ENCODE measurements around the gene ZBTB17. TPM values are rescaled to one million over a fixed set of nuclear protein-coding genes. Genes with fewer than 3 reads are reported as not detected.

ZBTB17 gene
- total and polyA plus RNA-seq, 7 donors, result 17.4 to 38.7 (median 24.3) TPM

DNA sequence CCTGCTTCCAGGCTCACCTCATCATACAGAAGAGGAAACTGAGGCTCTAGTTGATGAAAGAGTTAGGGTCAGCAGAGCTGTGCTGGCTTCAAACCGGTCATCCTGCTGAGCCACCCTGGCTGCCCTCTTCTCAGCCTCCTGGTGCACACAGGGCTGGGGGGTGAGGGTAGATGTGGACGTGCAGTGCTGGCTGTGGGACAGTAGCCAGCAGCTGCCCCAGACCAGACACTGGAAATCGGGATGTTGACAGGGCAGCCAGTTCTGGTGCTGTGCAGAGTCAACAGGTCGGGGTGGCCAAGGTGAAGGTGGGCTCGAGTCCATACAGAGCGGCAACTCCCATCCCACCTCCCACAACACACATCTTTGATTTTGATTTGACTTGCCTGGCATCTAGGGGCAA, 44.4 kb upstream of the ZBTB17 start:
- peak overlapping the region; percentile 92 to 94 (median 94) for H3K27ac ChIP-seq
- no peak for TF ChIP-seq POLR2A (IDR thresholded peaks at IDR 0.05)
- no peak for TF ChIP-seq POLR2AphosphoS5 (IDR thresholded peaks at IDR 0.05)
- TF ChIP-seq EP300 (IDR thresholded peaks at IDR 0.05), result no peak
- TF ChIP-seq, protein P1, sequence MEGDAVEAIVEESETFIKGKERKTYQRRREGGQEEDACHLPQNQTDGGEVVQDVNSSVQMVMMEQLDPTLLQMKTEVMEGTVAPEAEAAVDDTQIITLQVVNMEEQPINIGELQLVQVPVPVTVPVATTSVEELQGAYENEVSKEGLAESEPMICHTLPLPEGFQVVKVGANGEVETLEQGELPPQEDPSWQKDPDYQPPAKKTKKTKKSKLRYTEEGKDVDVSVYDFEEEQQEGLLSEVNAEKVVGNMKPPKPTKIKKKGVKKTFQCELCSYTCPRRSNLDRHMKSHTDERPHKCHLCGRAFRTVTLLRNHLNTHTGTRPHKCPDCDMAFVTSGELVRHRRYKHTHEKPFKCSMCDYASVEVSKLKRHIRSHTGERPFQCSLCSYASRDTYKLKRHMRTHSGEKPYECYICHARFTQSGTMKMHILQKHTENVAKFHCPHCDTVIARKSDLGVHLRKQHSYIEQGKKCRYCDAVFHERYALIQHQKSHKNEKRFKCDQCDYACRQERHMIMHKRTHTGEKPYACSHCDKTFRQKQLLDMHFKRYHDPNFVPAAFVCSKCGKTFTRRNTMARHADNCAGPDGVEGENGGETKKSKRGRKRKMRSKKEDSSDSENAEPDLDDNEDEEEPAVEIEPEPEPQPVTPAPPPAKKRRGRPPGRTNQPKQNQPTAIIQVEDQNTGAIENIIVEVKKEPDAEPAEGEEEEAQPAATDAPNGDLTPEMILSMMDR (IDR thresholded peaks at IDR 0.05), result no peak
- intact Hi-C loops (cut with DNase I), result no loop called here
- WGBS, 2 donors, result 75 to 83% methylated on average over 6 of the region's 6 CpGs
- no peak for DNase-seq
- peaks cover 3 to 64% (median 49%) of the 10 kb centered on the region in 4 donors for H3K4me1 ChIP-seq
- H3K27me3 ChIP-seq, result no peaks in the 10 kb centered on the region
- H3K4me3 ChIP-seq, result no peak overlapping the region
- H3K9me3 ChIP-seq, result no peaks in the 10 kb centered on the region
- no peaks in the 10 kb centered on the region for H3K36me3 ChIP-seq

DNA sequence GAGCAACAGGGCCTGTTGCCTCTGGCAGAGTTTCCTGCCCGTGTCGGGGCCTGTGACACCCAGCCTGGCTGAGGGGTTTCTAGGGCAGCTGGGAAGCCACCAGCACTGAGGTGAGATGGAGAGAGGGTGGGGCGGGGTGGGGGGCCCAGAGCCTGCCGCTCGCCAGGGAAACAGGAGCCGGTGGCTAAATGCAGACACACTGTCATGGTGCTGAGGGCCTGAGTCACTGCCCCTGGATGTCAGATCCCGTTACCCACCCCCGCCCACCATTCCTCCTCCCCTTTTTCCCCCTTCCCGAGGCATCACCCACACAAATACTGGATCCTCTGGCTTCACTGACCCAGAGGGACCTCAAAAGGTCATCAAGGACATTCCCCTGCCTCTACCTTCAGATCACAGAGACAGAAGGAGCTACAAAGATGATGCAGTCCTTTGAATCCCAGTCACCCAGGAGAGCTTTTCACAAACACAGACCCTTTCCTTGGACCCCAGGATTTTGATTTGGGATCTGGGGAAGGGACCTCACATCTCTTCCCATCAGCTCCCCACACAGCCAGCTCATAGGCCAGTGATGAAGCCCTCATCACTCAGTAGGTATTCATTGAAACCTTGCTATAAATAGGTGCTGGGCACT, 43.9 kb upstream of the ZBTB17 start:
- Histone ChIP-seq H3K36me3 (no peaks in the 10 kb centered on the region), H3K27me3 (no peaks in the 10 kb centered on the region), H3K9me3 (no peaks in the 10 kb centered on the region), H3K27ac (peak overlapping the region; percentile 92 to 94 (median 94)), H3K4me1 (peaks cover 3 to 70% (median 55%) of the 10 kb centered on the region in 4 donors), H3K4me3 (no peak overlapping the region)
- no peak for TF ChIP-seq POLR2A (IDR thresholded peaks at IDR 0.05)
- no peak for TF ChIP-seq EP300 (IDR thresholded peaks at IDR 0.05)
- TF ChIP-seq POLR2AphosphoS5 (IDR thresholded peaks at IDR 0.05), result no peak
- TF ChIP-seq, protein P1 (IDR thresholded peaks at IDR 0.05), result no peak
- DNase-seq, result peak; percentile 82
- intact Hi-C loops (cut with DNase I), result no loop called here
- WGBS, 2 donors, result 72 to 84% methylated on average over 9 of the region's 9 CpGs

DNA sequence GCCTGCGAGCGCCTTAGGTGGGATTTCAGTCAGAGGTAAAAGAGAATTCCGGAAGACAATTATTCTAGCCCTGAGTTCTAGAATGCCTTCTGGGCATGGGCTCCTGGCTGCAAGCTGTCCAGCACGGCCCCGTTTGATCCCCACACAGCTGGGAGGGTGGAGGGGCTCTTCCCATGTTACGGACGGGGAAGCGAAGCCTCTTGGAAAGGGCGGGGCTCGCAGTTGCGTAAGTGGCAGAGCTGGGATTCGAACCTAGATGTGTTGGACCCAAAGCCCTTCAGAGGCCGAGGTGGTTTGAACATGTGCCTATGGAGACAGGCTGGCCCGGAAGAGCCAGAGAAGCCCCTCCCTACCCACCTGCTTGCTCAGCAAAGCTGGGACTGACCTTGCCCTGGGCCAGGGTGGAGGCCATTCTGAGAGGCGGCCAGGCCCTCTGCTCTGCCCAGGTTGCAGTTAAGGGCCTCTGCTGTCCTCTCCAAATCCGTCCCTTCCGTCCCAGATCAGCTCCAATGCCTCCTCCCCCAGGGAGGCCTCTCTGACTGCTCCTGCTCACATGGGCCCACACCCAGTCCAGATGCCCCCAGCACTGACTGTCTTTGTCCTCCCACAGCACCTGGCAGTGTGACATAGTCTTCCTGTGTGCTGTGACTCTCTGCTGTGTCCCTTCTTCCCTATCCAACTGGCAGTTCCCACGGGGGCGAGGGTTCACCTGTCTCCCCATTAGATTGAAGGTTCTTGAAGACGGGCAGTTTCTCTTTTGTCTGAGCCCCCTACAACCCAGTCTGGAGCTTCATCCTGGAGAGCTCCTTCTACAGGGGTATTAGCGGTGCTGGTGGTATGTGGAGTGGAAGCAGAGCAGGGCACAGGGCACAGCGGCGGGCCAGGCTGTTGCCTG, 43.1 kb upstream of the ZBTB17 start:
- peaks cover 3 to 78% (median 63%) of the 10 kb centered on the region in 4 donors for H3K4me1 ChIP-seq
- TF ChIP-seq POLR2A (IDR thresholded peaks at IDR 0.05) (no peak), EP300 (IDR thresholded peaks at IDR 0.05) (no peak), POLR2AphosphoS5 (IDR thresholded peaks at IDR 0.05) (peak in 2 of 4 donors; percentile 32 to 44)
- TF ChIP-seq, protein P1 (IDR thresholded peaks at IDR 0.05), result no peak
- no peaks in the 10 kb centered on the region for H3K27me3 ChIP-seq
- intact Hi-C loops (cut with DNase I), result no loop called here
- peak overlapping the region; percentile 92 to 94 (median 94) for H3K27ac ChIP-seq
- H3K9me3 ChIP-seq, result no peaks in the 10 kb centered on the region
- H3K36me3 ChIP-seq, result no peaks in the 10 kb centered on the region
- no peak for DNase-seq
- H3K4me3 ChIP-seq, result peak overlapping the region in 1 of 4 donors; percentile 63
- 81 to 83% methylated on average over 23 of the region's 23 CpGs for WGBS, 2 donors

DNA sequence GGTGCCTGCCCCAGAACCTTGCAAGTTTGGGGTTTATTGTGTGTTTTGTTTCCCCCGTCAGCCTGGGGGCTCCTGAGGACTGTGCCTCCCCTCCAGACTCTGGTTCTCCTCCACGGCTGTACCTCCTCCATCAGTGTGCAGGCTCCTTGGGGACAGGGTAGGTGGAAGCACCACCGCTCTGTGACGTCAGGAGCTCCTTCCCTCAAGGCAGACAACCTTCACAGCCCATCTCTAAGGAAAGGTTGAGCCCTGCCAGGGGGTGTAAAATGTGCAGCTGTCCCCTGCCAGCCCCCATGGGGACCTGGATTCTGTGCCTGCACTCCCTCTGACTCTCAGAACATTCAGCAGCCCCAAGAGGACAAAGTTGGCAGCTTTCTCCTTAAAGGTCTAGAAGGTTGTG, 42.4 kb upstream of the ZBTB17 start:
- H3K9me3 ChIP-seq, result no peaks in the 10 kb centered on the region
- intact Hi-C loops (cut with DNase I), result no loop called here
- no peaks in the 10 kb centered on the region for H3K36me3 ChIP-seq
- H3K4me1 ChIP-seq, result peaks cover 3 to 85% (median 69%) of the 10 kb centered on the region in 4 donors
- H3K27me3 ChIP-seq, result no peaks in the 10 kb centered on the region
- WGBS, 2 donors, result 62 to 78% methylated on average over 4 of the region's 4 CpGs
- H3K4me3 ChIP-seq, result peak overlapping the region in 3 of 4 donors; percentile 56 to 63 (median 57)
- peak overlapping the region; percentile 92 to 94 (median 94) for H3K27ac ChIP-seq
- TF ChIP-seq EP300 (IDR thresholded peaks at IDR 0.05), result no peak
- TF ChIP-seq, protein P1 (IDR thresholded peaks at IDR 0.05), result peak in 1 of 4 experiments; percentile 5
- no peak for DNase-seq

All from sigmoid colon (tissue), 7 donors.